IPS-NIHi7 (cell line): Measurements from ENCODE around the gene ERGIC1.
"Not testable (repeated sequence)": the region's sequence is repeated elsewhere in the genome, so short reads cannot be mapped to it uniquely, and the experiment has no call there.

ENCODE experiments used
- DNase-seq: peaks from one replicate; pipeline ENCODE4 v3.0.0; 2012; ENCODE audit warnings: mixed read lengths; ENCODE audit errors: extremely low spot score

The ERGIC1 gene

GRCh38 chr5:172864171-172864570 lies 30.1 kb downstream of the ERGIC1 start:
- not testable (repeated sequence) for DNase-seq

GRCh38 chr5:172864747-172865146 lies 30.7 kb downstream of the ERGIC1 start:
- DNase-seq: no peak

- no peak for DNase-seq
These were observed 32.3 kb downstream of the ERGIC1 start for GRCh38 chr5:172866378-172866777.

GRCh38 chr5:172866802-172867748 lies 33.0 kb downstream of the ERGIC1 start:
- peak; percentile 59 for DNase-seq

- DNase-seq: no peak
These were observed 33.8 kb downstream of the ERGIC1 start for GRCh38 chr5:172867761-172868435.

- DNase-seq: no peak
These were observed 34.4 kb downstream of the ERGIC1 start for GRCh38 chr5:172868436-172868923.

GRCh38 chr5:172868924-172869591 lies 35.0 kb downstream of the ERGIC1 start:
- peak; percentile 47 for DNase-seq

- no peak for DNase-seq
These were observed 35.6 kb downstream of the ERGIC1 start for GRCh38 chr5:172869691-172870090.

- DNase-seq: no peak
These were observed 36.3 kb downstream of the ERGIC1 start for GRCh38 chr5:172870291-172870714.

GRCh38 chr5:172870715-172871461 lies 36.8 kb downstream of the ERGIC1 start:
- no peak for DNase-seq

GRCh38 chr5:172871536-172871935 lies 37.5 kb downstream of the ERGIC1 start:
- DNase-seq: no peak

GRCh38 chr5:172871982-172872381 lies 37.9 kb downstream of the ERGIC1 start:
- no peak for DNase-seq

GRCh38 chr5:172872997-172873491 lies 39.0 kb downstream of the ERGIC1 start:
- DNase-seq: no peak

- no peak for DNase-seq
These were observed 39.5 kb downstream of the ERGIC1 start for GRCh38 chr5:172873513-172873912.

GRCh38 chr5:172874647-172875504 lies 40.8 kb downstream of the ERGIC1 start:
- no peak for DNase-seq

- no peak for DNase-seq
These were observed 41.6 kb downstream of the ERGIC1 start for GRCh38 chr5:172875505-172876279.

GRCh38 chr5:172876578-172876977 lies 42.5 kb downstream of the ERGIC1 start:
- no peak for DNase-seq

GRCh38 chr5:172877466-172878260 lies 43.6 kb downstream of the ERGIC1 start:
- no peak for DNase-seq

GRCh38 chr5:172878585-172878932 lies 44.5 kb downstream of the ERGIC1 start:
- no peak for DNase-seq
